ENCODE measurements around the gene NEK11.

DNA sequence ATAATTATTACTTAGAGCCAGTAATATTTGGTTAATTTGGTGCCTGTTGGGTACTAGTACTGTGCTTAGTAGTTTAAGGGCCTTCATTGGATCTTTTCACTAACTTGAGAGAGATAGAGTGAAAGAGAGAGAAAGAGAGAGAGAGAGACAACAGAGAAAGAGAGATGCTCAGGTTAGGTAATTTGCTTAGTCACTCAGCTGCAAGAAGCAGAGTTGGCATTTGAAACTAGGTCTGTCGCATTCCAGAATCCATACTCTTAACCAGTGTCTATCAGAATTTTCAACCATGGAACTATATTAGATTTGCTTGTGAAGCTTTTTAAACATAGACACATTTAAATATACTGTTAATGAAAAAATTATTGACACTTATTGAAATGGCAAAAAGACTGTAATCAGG, 323.8 kb downstream of the NEK11 start:
- TF ChIP-seq, protein P1, sequence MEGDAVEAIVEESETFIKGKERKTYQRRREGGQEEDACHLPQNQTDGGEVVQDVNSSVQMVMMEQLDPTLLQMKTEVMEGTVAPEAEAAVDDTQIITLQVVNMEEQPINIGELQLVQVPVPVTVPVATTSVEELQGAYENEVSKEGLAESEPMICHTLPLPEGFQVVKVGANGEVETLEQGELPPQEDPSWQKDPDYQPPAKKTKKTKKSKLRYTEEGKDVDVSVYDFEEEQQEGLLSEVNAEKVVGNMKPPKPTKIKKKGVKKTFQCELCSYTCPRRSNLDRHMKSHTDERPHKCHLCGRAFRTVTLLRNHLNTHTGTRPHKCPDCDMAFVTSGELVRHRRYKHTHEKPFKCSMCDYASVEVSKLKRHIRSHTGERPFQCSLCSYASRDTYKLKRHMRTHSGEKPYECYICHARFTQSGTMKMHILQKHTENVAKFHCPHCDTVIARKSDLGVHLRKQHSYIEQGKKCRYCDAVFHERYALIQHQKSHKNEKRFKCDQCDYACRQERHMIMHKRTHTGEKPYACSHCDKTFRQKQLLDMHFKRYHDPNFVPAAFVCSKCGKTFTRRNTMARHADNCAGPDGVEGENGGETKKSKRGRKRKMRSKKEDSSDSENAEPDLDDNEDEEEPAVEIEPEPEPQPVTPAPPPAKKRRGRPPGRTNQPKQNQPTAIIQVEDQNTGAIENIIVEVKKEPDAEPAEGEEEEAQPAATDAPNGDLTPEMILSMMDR (IDR thresholded peaks at IDR 0.05) = no peak
- TF ChIP-seq POLR2A (IDR thresholded peaks at IDR 0.05) = no peak
